Measurements from ENCODE around the gene RBM3. TPM values are rescaled to one million over a fixed set of nuclear protein-coding genes. Genes with fewer than 3 reads are reported as not detected.

The RBM3 gene
- total RNA-seq, 3 donors from 2014 or later (not counting 1 experiment from before 2014, with no cell fraction given) = 356 to 419 (median 366) TPM

- no peaks in the 10 kb centered on the region for H3K27me3 Mint-ChIP-seq (ENCODE audit: low read depth in 2 of 2)
- intact Hi-C loops (cut with micrococcal nuclease) = no loop called here
- Histone ChIP-seq H3K4me3 (ENCODE audit: low read length) (no peak overlapping the region), H3K27ac (ENCODE audit: low read length) (no peak overlapping the region), H3K4me1 (ENCODE audit: control insufficient read depth, insufficient read depth, low read length) (peaks cover 6% of the 10 kb centered on the region), H3K27me3 (ENCODE audit: control insufficient read depth, insufficient read depth, low read length) (no peaks in the 10 kb centered on the region), H3K36me3 (ENCODE audit: control insufficient read depth, insufficient read depth, low read length) (no peaks in the 10 kb centered on the region), H3K9me3 (ENCODE audit: control insufficient read depth, insufficient read depth, low read length) (no peaks in the 10 kb centered on the region)
- TF ChIP-seq, protein P1, sequence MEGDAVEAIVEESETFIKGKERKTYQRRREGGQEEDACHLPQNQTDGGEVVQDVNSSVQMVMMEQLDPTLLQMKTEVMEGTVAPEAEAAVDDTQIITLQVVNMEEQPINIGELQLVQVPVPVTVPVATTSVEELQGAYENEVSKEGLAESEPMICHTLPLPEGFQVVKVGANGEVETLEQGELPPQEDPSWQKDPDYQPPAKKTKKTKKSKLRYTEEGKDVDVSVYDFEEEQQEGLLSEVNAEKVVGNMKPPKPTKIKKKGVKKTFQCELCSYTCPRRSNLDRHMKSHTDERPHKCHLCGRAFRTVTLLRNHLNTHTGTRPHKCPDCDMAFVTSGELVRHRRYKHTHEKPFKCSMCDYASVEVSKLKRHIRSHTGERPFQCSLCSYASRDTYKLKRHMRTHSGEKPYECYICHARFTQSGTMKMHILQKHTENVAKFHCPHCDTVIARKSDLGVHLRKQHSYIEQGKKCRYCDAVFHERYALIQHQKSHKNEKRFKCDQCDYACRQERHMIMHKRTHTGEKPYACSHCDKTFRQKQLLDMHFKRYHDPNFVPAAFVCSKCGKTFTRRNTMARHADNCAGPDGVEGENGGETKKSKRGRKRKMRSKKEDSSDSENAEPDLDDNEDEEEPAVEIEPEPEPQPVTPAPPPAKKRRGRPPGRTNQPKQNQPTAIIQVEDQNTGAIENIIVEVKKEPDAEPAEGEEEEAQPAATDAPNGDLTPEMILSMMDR (IDR thresholded peaks at IDR 0.05) = no peak
- DNase-seq = no peak
- ATAC-seq = no peak
- no peak overlapping the region for H3K27ac Mint-ChIP-seq
- peaks cover 10% of the 10 kb centered on the region in 2 donors for H3K4me1 Mint-ChIP-seq
- 90% methylated on average over 5 of the region's 5 CpGs for WGBS (ENCODE audit: insufficient coverage)
- H3K9me3 Mint-ChIP-seq = no peaks in the 10 kb centered on the region
- no peaks in the 10 kb centered on the region for H3K36me3 Mint-ChIP-seq
- H3K4me3 Mint-ChIP-seq = no peak overlapping the region
These were observed 18.7 kb downstream of the RBM3 start for GRCh38 chrX:48592971-48593370.

DNA sequence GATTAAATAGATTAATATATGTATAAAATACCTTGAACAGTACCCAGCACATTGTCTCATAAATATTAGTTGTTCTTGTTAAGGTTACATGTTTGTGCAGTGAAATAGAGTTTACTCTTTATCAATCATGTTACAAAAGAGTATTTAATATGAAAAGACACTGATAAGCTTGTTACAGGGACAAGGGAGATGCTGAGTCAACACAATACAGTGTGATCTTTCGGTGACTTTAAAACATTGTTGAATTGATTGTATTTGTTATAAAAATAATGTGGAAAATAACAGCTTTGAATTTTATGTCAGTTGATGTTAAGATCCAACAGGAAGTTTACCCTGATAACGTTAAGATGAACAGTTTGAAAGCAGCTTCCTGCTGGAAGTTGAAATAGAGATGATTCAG, 21.6 kb downstream of the RBM3 start:
- Mint-ChIP-seq H3K9me3 (no peaks in the 10 kb centered on the region), H3K36me3 (no peaks in the 10 kb centered on the region), H3K27ac (no peak overlapping the region), H3K4me3 (no peak overlapping the region), H3K27me3 (ENCODE audit: low read depth in 2 of 2) (no peaks in the 10 kb centered on the region), H3K4me1 (peaks cover 19% of the 10 kb centered on the region in 2 donors)
- intact Hi-C loops (cut with micrococcal nuclease) = no loop called here
- Histone ChIP-seq H3K36me3 (ENCODE audit: control insufficient read depth, insufficient read depth, low read length) (peaks cover 13% of the 10 kb centered on the region), H3K9me3 (ENCODE audit: control insufficient read depth, insufficient read depth, low read length) (no peaks in the 10 kb centered on the region), H3K27me3 (ENCODE audit: control insufficient read depth, insufficient read depth, low read length) (no peaks in the 10 kb centered on the region), H3K27ac (ENCODE audit: low read length) (no peak overlapping the region), H3K4me3 (ENCODE audit: low read length) (no peak overlapping the region), H3K4me1 (ENCODE audit: control insufficient read depth, insufficient read depth, low read length) (peaks cover 15% of the 10 kb centered on the region)
- ATAC-seq (no peak), DNase-seq (no peak)
- WGBS (ENCODE audit: insufficient coverage) = 89% methylated on average over 1 of the region's 2 CpGs
- TF ChIP-seq, protein P1 (IDR thresholded peaks at IDR 0.05) = no peak

DNA sequence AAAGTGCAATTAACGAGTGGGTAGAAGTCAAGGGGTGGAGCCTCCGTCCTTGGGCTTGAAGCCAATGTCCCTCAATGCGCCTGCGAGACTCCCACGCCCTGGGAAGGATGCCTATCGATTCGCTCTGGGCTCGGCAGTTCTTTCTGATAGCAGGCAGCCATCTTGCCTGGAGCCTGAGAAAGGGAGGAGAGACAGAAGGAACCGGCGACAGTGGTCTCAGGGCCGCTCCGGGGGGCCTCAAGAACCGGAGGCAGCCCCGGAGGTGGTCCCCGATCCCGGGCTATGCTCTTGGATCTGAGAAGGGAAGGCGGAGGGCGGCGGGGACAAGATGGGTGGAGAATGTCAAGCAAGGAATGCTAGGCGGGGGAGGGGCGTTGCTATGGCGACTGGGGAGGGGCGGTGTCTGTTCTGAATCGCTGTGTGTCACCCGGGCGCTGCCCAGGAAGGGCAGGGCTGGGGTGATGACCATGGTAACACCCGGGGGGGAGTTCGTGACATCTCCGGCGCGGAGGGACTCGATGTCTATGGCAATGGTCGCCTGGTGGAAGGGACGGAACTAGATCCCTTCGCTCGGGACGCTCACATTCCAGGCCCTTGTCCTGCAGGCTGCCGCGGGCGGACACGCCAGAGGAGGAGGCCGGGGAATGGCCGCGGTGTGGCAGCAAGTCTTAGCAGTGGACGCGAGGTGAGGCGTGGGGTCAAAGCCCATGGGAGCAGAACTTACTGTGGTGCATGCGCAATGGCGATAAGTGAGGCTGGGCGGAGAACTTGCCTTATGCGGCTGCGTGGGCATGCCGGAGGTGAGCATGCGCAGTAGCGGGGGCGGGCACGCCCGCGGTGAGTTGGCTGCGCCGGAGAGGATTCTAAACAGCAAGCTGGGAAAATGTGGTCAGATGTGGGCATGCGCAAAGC, 23.3 kb downstream of the RBM3 start, which contains the start of gene WDR13:
TSS of gene WDR13 (plus strand) at position 140 of the 912 bp plus-strand sequence. CDS start at position 645, 505 bp downstream.
- Mint-ChIP-seq H3K36me3 (no peaks in the 10 kb centered on the region), H3K4me3 (peak within 1 kb of the TSS; percentile 95), H3K4me1 (peaks cover 19% of the 10 kb centered on the region in 2 donors), H3K9me3 (no peaks in the 10 kb centered on the region), H3K27ac (peak within 1 kb of the TSS; percentile 98 to 99), H3K27me3 (ENCODE audit: low read depth in 2 of 2) (no peaks in the 10 kb centered on the region)
- no peaks in the 10 kb centered on the region for H3K27me3 ChIP-seq (ENCODE audit: control insufficient read depth, insufficient read depth, low read length)
- DNase-seq = peak; percentile 83 to 94
- TF ChIP-seq, protein P1 (IDR thresholded peaks at IDR 0.05) = no peak
- H3K27ac ChIP-seq (ENCODE audit: low read length) = peak within 1 kb of the TSS; percentile 100
- WGBS (ENCODE audit: insufficient coverage) = 0% methylated on average over 61 of the region's 62 CpGs
- peaks cover 22% of the 10 kb centered on the region for H3K36me3 ChIP-seq (ENCODE audit: control insufficient read depth, insufficient read depth, low read length)
- no peaks in the 10 kb centered on the region for H3K9me3 ChIP-seq (ENCODE audit: control insufficient read depth, insufficient read depth, low read length)
- intact Hi-C loops (cut with micrococcal nuclease) = loop anchor here (1.0 kb wide), 1 partner anchor 23 kb away; the partner anchor contains the start of gene RBM3
- peak; percentile 88 to 97 (median 89) for ATAC-seq
- peaks cover 15% of the 10 kb centered on the region for H3K4me1 ChIP-seq (ENCODE audit: control insufficient read depth, insufficient read depth, low read length)
- H3K4me3 ChIP-seq (ENCODE audit: low read length) = peak within 1 kb of the TSS; percentile 81
